SKM-1 (cell line): ENCODE data around the gene ISLR.
"Not testable (repeated sequence)": the region's sequence is repeated elsewhere in the genome, so short reads cannot be mapped to it uniquely, and the experiment has no call there.

ENCODE experiments used
- DNase-seq: peaks from one replicate; lab custom pipeline; 2025; ENCODE audit not compliant: unreplicated experiment; lab: John Stamatoyannopoulos, UW

Gene ISLR

DNA sequence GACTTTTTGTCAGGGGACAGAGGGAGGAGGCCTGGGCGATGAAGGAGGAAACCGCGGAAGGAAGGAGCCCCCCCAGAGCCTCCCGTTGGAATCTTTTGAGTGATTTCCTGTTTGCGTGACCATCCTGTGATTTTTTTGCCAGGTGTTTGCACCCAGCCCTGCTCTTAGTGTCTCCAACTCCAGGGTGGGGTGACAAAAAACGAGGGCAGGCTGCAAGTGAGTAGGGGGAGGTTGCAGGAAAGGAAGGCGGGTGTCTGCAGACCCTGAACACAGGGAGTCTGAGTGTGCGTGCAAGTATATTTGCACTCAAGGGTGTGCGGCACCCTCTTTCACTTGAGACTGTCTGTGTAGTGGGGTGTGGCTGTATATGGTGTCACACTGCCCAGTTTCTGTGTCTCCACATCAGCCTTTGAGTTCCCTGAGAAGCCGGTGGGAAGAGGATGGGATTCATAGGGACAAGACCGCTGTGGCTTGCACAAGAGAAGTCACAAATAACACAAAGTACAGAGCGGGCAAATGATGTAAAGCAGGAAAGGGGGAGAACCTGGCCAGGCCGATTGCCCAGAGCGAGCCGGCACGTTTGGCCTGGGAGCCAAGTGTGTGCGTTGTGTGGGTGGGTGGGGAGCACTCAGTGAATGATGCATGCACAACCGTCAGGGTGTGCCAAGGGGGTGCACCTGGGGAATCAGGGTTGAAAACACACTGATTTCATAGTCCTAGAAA, 36.5 kb upstream of the ISLR start:
- no peak for DNase-seq

DNA sequence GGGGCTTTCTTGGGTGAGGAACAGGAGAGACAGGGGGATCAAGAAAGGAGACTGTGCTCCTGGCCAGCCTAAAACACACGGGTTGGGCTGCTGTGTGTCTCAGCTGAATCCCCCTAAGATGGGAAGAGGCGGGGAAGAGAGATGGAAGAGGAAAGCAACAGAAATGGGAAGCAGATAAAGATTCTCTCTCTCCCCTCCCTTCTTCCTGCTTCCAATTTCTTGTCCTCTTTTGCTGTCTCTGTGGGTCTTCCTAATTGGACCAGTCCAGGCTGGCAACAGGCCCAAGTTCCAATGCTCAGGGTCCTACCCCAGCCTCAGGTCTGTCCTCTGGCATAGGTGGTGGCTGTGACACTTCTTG, 36.0 kb upstream of the ISLR start:
- no peak for DNase-seq

DNA sequence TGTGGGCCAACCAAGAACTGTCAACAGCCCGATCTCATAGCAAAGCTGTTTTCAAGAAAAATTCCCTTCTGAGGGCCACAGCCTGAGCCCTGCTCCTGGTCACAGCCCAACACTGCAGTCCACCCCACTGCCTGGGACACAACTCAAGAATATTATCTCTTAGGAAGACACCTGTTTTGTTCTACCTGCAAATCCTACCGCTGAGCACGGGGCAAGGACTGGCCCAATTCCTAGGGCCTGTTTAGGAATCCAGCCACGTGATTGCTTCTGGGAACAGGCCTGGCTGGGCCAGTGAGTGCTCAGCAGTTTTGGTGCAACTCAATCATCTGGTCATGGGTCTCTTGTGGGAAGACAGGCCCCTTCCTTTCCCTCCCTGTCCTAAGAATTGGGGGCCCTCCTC, 34.9 kb upstream of the ISLR start:
- DNase-seq = no peak

DNA sequence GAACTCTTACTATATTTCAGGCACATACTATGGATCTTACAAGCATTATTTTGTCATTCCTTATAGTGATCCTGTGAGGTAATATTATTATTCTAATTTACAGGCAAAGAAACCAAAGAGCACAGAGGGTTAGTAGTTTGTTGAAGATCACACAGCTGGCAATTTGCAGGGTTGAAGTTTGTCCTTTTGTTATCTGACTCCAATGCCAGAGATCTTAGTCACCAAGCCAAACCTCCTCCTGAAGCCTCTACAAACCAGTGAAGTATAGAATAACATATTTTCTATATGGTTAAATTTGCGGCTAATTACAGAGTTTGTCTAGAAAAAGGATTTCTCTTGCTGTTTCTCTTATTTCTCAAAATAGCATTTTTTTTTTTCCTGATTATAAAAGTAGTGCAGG, 31.9 kb upstream of the ISLR start:
- DNase-seq = no peak

DNA sequence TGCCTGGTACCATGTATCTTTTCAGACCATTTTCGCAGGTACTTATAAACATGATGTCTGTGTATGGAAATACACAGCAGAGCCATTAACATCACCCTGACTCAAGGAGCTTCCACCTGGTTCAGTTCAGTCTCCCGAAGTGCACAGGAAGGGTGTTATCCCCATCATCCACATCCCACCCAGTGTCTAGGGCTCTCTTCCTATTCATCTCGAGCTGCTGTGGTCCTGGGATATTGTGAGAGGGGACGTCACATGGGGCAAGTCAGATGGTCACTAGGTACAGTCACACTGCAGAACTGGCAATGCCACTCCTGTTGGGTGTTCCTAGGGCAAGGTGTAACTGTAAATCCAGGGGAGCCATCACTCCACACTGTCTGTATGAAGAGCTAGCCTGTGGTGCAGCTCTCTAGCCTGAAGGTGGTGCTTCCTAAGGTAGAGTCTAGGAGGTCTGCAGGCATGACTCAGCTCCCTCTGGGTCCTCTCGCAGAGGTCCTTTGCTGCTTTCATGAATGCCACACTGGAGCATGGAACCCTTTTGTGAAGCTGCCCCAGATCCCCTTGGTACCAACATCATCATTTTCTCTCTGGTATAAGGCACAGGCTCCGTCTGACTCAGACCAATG, 29.2 kb upstream of the ISLR start:
- no peak for DNase-seq

DNA sequence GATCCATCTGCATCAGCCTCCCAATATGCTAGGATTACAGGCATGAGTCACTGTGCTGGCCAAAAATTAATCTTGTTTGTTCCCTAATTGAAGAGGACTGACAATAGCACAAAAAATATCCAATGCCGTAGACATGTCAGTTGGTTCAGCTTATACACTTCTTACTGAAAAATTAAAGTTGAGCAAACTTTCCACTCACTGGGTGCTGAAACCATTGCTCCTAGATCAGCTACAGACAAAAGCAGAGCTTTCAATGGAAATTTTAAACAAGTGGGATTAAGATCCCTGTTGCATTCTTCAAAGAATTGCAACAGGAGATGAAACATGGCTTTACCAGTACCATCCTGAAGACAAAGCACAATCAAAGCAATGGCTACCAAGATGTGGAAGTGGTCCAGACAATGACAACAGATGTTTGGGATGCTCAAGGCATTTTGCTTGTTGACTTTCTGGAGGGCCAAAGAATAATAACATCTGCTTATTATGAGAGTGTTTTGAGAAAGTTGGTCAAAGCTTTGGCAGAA, 27.2 kb upstream of the ISLR start:
- no peak for DNase-seq

DNA sequence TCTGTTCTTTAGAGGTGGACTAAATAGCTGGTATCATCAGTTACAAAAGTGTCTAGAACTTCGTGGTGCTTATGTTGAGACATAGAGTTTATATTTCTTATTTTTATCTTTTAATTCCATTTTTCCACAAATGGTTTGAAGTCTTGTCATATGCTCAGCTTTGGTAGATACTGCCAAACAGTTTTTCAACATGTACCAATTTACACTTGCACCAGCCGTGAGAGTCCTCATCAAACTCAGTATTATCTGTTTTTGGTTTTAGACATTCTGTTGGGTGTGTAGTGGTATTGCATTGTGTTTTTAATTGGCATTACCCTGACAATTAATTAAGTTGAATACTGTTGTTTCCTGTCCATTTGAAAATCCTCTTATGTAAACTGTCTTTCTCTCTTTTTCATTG, 26.5 kb upstream of the ISLR start:
- no peak for DNase-seq

DNA sequence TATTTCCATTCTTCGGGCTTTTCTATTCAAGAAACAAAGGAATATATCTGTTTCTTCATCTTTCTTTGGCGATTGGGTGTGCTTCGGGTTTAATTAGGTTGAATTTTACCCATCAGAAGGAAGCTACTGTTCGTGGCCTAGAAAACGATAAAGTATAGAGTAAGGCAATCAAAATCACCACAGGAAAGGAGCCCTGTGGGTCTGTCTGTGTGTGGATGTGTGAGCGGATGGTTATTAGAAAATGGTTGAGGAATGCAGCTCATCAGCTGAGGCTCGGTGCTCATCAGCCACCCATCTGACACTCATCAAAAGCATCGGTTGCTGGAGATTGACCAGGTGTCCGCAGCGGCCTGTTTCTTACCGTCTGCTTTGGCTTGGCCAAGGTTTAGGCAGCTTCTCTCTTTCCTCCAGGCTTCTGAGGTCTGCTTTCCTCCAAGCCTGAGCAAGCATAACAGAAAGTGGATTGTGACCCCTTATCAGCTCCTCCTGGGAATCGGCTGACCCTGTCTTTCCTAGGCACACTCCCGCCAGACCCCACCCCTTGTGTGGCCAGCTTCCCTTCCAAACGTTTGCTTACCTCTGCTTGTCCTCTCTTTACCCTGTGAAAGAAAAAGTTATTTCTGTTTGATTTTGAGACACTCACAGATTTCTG, 17.6 kb upstream of the ISLR start:
- DNase-seq = no peak

DNA sequence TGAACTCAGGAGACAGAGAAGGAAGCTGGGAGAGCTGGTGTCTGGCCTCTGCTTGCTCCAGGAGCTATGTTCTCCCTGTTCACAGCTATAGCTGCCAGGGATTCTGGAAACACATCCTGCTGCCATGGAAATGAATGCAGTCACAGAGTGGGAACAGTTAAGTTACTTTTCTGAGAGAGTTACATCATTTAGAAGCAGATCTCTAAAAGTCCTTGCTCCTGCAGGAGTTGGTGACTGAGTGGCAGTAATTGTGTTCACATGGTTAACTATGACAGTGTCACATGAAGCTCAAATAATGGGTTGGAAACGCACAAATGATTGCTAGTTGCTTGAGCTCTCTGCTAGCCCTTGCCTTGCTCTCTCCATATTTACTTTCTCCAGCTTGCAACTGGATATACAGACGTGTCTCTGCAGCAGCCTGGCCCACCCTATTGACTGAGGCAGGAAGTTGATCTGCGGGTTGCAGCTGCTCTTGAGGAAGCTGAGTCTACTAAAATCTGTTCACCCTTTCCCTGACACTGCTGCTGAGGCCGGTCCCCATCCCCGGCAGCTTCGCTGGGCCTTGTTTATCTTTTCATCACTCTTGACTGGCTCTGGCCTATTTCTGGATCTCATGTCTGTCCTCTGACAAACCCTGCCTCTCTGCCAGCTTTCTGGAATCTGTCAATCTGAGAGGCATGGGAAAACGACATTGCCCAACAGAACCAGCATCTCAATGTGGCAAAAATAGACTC, 16.7 kb upstream of the ISLR start:
- no peak for DNase-seq

DNA sequence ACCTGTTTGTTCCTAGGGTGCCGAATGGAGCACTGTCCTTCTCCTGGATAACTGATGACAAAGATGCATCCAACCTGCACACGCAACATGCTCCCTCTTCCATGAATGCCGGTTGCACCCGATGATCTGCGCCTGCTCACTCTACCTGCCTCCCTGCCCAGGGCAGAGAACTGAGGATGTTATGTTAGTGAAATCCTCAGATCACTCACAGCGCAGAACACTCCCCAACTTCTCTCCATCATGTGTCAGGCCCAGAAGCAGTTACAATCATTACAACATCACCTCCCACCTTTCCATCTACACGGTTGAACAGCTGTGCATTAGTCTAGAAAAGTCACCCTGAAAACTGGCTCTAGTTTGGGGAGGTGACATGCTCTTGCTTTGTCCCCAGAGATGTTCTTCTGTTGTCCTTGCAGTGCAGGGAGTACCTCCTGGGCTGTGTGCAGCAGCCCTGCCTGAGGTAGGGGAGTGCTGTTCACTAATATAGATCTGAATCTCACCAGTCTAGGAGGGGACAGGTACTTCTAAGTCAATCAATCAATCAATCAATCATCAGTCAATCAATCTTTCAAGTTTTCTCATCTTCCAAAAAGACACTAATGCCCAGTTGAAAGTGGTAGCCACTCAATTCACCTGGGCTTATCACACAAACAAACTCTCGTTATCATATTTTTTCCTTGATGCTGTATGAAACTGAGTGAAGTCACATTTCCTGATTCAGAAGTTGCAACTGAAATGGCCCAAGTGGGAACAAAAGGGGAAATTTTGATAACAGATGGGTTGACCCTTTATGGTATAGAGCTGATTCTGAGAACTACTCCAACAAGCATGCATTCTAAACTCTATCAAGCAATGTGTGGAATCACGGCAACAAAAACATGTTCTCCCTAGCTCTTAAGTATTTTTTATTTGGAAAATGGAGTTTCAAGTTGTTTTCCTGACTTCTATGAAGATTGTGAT, 15.4 kb upstream of the ISLR start:
- no peak for DNase-seq

DNA sequence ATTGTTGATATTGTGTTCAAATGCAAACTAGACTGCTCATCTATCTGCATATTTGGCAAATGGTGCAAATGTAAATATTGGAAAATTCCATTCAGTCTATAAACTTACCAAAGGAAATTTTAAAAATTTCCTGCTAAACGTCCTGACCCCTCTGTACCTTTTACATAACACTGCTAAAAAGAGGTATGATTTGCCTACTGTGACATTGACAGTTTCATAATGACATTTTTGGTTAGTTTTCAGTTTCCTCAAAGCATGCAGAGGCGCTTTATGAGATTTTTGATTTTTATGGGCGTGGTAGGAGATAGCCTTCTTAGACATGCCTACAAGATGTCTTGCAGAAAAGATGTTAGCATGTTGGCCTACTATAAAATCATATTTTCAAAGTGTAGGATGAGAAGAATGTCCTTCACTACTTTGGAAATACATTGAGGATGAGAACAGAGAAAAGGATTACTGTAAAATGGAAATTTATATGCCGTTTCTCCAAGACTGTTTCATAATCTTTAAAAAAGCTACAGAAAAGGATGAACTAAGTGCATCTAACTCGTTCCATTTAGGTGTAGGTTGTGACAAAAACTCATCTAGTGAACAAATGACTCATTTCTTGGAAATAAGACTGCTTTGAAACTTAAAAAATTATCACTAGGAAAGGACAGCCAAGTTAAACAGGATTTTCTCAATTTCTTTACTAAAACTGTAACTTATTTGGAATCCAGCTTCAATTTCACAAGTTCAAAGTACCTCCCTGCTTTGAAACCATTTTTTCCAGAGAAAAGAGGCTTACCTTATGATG, 14.5 kb upstream of the ISLR start:
- no peak for DNase-seq

DNA sequence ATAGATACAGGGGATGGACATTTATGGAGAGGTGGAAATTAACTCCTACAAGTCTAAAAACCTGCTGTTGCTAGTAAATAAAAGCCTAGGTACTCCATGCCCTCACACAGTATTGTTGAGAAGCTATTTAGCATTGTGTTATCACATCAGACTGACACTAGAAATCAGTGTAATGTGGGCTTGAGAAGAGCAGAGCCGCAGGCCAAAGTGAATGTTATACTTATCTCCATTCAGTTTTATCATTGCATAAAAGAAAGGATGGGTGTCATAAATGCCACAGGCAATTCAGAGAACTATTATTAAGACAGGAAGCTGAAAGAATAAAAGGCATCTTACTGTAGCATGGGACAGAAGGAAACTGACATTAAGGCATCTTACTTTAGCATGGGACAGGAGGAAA, 13.7 kb upstream of the ISLR start:
- no peak for DNase-seq

DNA sequence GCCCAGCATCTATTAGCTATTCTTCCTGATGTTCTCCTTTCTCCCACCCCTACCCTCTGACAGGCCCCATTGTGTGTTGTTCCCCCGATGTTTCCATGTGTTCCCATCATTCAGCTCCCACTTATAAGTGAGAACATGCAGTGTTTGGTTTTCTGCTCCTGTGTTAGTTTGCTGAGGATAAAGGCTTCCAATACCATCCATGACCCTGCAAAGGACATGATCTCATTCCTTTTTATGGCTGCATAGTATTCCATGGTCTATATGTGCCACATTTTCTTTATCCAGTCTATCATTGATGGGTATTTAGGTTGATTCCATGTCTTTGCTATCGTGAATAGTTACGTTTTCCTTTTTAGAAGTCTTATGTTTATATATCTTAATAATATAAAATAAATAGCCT, 13.1 kb upstream of the ISLR start:
- not testable (repeated sequence) for DNase-seq

DNA sequence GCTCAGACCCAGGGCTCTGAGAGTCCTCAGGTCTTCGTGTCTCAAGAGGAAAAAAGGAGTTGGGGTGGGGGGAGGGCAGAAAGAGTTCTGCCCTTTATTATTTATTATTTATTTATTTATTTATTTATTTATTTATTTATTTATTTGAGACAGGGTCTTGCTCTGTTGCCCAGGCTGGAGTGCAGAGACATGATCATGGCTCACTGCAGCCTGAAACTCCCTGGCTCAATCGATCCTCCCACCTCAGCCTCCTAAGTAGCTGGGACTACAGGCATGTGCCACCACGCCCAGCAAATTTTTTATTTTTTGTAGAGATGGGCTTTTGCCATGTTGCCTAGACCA, 11.3 kb upstream of the ISLR start:
- not testable (repeated sequence) for DNase-seq

DNA sequence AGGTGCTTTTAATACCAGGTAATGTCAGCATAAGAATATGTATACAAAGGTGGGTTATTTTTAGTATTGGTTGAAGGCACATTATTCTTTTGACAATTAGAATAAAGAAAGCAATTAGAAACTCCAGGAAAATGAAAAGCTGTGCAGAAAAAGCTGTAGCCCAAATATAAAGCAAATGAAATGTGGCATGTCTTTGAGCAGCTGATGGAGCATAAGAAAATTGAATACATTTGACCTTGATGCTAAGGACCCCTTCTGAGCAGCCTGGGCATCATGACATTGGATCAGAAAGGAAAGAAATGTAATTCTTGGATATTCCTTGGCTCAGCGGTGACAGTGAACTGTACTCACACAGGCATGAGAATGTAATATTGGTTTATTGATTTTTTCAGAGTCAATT, 8.0 kb upstream of the ISLR start:
- no peak for DNase-seq

DNA sequence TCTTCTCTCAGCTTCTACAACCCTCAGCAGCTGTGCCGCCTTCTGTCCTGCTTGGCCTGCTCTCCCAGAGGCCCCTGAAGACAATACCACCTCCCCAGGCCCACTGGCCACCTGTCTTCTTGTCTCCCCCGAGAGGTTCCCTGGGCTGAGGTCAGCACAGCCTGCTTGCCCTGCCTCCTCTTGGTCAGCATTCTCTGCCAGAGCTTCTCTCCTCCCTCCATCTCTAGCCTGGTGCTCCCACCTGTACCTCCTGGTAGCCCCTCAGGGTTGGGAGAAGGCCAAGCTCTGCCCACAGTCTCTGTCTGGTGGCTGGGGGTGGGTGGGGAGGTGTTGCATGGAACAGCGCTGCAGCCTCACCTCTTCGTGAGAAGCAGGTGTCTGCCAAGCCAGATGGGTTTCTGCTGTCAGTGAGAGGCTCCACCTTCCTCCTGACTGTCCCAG, 5.6 kb upstream of the ISLR start:
- no peak for DNase-seq

DNA sequence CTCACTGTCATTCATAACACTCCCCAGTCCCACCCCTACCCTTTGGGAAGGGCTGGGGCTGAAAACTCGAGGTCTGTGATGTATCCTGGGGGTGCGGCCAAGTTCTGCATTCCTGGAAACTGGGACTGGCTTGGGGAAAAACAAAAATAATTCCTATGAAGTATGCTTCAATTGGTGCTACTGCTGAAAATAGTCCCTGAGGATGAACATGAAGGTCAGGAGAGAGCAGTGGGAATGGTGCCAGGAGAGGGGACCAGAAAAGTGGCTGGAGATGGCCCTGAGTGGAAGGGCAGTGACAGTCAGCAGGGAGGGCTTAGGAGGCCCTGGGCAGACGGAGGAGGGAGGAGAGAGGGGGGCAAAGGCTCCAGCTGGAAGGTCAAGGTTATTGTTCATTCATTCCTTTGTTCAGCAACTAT, 4.8 kb upstream of the ISLR start:
- DNase-seq = no peak

DNA sequence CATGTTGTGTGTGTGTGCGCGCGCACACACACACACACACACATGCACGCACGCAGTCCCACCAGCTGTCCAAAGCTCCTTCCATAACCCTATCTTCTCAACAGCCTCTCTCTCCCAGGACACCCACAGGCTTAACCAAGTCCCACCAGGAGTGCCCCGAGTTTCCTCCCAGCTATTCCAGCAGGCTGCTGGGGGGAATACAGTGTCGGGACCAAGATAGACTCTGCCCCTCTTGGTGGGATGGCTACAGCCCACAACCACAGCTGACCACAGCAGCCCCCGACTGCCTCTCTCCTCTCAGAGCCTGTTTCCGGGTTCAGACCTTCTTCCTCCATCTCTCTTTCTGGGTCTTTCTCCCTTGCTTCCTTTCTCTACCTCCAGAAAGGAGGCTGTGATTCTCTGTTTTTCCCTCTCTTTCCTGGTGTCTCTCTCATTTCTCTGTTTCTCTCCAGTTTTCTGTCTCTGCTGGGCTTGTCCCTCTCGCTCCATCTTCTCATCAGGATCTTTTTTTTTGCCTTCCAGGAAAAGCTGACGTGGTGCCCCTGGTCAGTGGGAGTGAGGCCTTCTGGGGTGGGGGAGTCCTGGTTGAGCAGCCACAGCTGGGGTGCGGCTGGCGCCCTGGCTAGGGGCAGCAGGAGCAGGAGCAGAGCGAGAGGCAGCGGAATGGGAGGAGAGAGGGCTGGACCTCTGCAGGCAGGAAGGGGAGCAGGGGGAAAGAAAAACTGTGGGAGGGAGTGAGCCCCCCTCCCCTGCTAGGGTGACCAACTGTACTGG, 3.3 kb upstream of the ISLR start:
- no peak for DNase-seq
